GM10847 (cell line): ENCODE measurements around the gene PROSER3.

Experiments
- POLR2A ChIP-seq: IDR thresholded peaks from 2 replicates; pipeline ENCODE4 v1.6.1; 2011; ENCODE audit not compliant: insufficient read length; ENCODE audit errors: extremely low read depth

The PROSER3 gene

GRCh38 chr19:35786299-35787160 is 28.6 kb downstream of the PROSER3 start:
- TF ChIP-seq POLR2A: no peak

GRCh38 chr19:35787227-35787799 is 29.3 kb downstream of the PROSER3 start:
- no peak for TF ChIP-seq POLR2A

GRCh38 chr19:35788205-35788960 is 30.4 kb downstream of the PROSER3 start:
- TF ChIP-seq POLR2A: no peak

GRCh38 chr19:35789195-35789977 is 31.4 kb downstream of the PROSER3 start:
- TF ChIP-seq POLR2A: no peak

- TF ChIP-seq POLR2A: no peak
These were observed 32.3 kb downstream of the PROSER3 start for GRCh38 chr19:35789978-35790944.

- TF ChIP-seq POLR2A: no peak
These were observed 33.2 kb downstream of the PROSER3 start for GRCh38 chr19:35790981-35791813.

- no peak for TF ChIP-seq POLR2A
These were observed 33.9 kb downstream of the PROSER3 start for GRCh38 chr19:35791814-35792279.

GRCh38 chr19:35792312-35792711 is 34.3 kb downstream of the PROSER3 start:
- TF ChIP-seq POLR2A: no peak

GRCh38 chr19:35792888-35793287 is 34.9 kb downstream of the PROSER3 start:
- no peak for TF ChIP-seq POLR2A

GRCh38 chr19:35793381-35794165 is 35.6 kb downstream of the PROSER3 start:
- no peak for TF ChIP-seq POLR2A

GRCh38 chr19:35796645-35797542 is 38.9 kb downstream of the PROSER3 start:
- no peak for TF ChIP-seq POLR2A

GRCh38 chr19:35797663-35798062 is 39.7 kb downstream of the PROSER3 start:
- no peak for TF ChIP-seq POLR2A

GRCh38 chr19:35801828-35802227 is 43.9 kb downstream of the PROSER3 start:
- no peak for TF ChIP-seq POLR2A
